DOHH2 (cell line): ENCODE measurements around the gene MED27.

Source experiments
- H3F3A ChIP-seq: fragments of 200-600 bp; sonication (generic), shearing (Covaris generic); 2 replicates; pipeline ENCODE4 v1.6.0; 2016; ENCODE audit warnings: antibody characterized with exemption, mild to moderate bottlenecking; ENCODE audit not compliant: control insufficient read depth, insufficient read depth
- H3K27ac ChIP-seq: fragments of 200-600 bp; sonication (generic); 2 replicates; pipeline ENCODE4 v1.5.1; 2014; ENCODE audit warnings: low read depth, mild to moderate bottlenecking, low read length, moderate library complexity
- H3K27me3 ChIP-seq: fragments of 200-600 bp; sonication (generic); 2 replicates; pipeline ENCODE4 v1.6.1; 2014; ENCODE audit warnings: mild to moderate bottlenecking, low read length, mixed read lengths; ENCODE audit not compliant: control insufficient read depth
- H3K36me3 ChIP-seq: fragments of 200-600 bp; sonication (generic); 2 replicates; pipeline ENCODE4 v1.6.1; 2014; ENCODE audit warnings: mild to moderate bottlenecking, low read length, moderate library complexity, mixed read lengths; ENCODE audit not compliant: control insufficient read depth
- H3K4me1 ChIP-seq: fragments of 200-600 bp; sonication (generic); 2 replicates; pipeline ENCODE4 v1.6.1; 2014; ENCODE audit warnings: mild to moderate bottlenecking, low read length, mixed read lengths; ENCODE audit not compliant: control insufficient read depth
- H3K4me2 ChIP-seq: fragments of 200-600 bp; sonication (generic); 2 replicates; pipeline ENCODE4 v1.6.0; 2014; ENCODE audit warnings: mild to moderate bottlenecking, low read length, moderate library complexity
- H3K4me3 ChIP-seq: fragments of 200-600 bp; sonication (generic); 2 replicates; pipeline ENCODE4 v1.5.1; 2014; ENCODE audit warnings: mild to moderate bottlenecking, low read length, mixed read lengths
- H3K79me2 ChIP-seq: fragments of 200-600 bp; sonication (generic); 2 replicates; pipeline ENCODE4 v1.6.1; 2014; ENCODE audit warnings: mild to moderate bottlenecking, low read length, mixed read lengths; ENCODE audit not compliant: control insufficient read depth
- H3K9me2 ChIP-seq: fragments of 200-600 bp; sonication (generic); replicated peaks from 2 replicates; pipeline ENCODE4 v1.6.1; 2014; ENCODE audit warnings: mild to moderate bottlenecking, low read length, mixed read lengths; ENCODE audit not compliant: control insufficient read depth
- H3K9me3 ChIP-seq: fragments of 200-600 bp; sonication (generic); 2 replicates; pipeline ENCODE4 v1.6.1; 2014; ENCODE audit warnings: antibody characterized with exemption, low read length, mixed read lengths; ENCODE audit not compliant: control insufficient read depth, insufficient read depth
- H4K20me1 ChIP-seq: fragments of 200-600 bp; sonication (generic); 2 replicates; pipeline ENCODE4 v1.6.0; 2014; ENCODE audit warnings: low read depth, mild to moderate bottlenecking, antibody characterized with exemption, low read length, moderate library complexity; ENCODE audit not compliant: control insufficient read depth, insufficient read depth
- EZH2phosphoT487 ChIP-seq: fragments of 200-600 bp; sonication (generic); IDR thresholded peaks from 2 replicates; pipeline ENCODE4 v1.6.1; 2017; ENCODE audit warnings: borderline replicate concordance, mild to moderate bottlenecking, antibody characterized with exemption, low read length, moderate library complexity, mixed read lengths
- TF ChIP-seq, protein P1 (sequence below): fragments of 200-600 bp; sonication (generic); IDR thresholded peaks from one replicate; pipeline ENCODE4 v1.5.1; 2014; ENCODE audit warnings: antibody characterized with exemption, mild to moderate bottlenecking, low read depth, low read length; ENCODE audit not compliant: poor library complexity, severe bottlenecking

The MED27 gene

DNA sequence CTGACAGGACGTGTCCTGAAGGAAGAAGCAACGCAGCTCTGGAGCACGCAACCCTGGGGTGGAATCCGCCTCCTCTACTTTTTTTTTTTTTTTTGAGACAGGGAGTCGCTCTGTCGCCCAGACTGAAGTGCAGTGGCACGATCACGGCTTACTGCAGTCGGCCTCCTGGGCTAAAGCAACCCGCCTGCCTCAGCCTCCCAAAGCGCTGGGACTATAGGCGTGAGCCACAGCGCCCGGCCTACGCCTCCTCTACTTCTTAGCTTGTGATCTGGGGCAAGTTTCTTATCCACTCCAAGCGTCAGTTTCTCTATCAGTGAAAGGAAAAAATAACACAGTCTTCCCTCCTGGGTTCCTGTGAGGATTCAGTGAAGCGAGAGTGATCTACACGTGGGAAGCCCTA lies 243.6 kb downstream of the MED27 start:
- TF ChIP-seq, protein P1, sequence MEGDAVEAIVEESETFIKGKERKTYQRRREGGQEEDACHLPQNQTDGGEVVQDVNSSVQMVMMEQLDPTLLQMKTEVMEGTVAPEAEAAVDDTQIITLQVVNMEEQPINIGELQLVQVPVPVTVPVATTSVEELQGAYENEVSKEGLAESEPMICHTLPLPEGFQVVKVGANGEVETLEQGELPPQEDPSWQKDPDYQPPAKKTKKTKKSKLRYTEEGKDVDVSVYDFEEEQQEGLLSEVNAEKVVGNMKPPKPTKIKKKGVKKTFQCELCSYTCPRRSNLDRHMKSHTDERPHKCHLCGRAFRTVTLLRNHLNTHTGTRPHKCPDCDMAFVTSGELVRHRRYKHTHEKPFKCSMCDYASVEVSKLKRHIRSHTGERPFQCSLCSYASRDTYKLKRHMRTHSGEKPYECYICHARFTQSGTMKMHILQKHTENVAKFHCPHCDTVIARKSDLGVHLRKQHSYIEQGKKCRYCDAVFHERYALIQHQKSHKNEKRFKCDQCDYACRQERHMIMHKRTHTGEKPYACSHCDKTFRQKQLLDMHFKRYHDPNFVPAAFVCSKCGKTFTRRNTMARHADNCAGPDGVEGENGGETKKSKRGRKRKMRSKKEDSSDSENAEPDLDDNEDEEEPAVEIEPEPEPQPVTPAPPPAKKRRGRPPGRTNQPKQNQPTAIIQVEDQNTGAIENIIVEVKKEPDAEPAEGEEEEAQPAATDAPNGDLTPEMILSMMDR: no peak
- TF ChIP-seq EZH2phosphoT487: no peak

DNA sequence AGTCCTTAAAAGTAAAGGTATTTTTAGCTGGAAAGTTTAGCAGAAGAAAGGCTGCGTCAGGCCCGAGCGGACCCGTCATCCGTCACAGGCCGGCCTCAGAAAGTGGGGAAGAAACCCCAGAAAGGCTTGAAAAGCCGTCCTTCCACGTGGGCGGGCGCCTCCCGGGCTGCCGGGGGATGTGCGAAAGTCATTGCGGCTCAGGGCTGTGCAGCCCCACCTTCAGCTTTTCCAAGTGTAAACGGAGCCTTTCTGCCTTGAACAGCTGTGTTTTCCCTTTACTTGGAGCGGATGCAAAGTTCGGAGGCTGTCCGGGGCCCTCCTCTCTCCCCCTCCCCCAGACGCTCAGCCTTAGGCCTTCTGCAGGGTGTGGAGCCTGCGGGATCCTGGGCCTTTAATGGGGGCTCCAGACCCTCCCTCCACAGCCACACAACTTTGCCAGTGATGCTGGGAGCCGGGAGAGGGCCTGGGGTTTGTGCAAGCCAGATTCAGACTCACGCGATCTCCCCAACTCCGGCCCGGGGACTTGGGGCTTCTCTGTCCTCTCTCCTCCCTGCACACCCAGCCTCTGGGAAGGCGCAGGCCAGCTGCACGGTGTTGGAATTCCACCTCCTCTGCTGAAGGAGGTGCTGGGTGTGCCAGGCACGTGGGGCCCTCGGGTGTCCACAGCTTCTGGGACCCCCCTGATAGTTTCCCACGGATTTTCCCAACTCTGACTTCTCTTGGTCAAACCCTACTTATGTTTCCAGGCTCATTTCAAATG lies 244.3 kb downstream of the MED27 start:
- Histone ChIP-seq H3K36me3 (no peaks in the 10 kb centered on the region), H3F3A (no peaks in the 10 kb centered on the region), H3K4me1 (no peaks in the 10 kb centered on the region), H3K9me3 (no peaks in the 10 kb centered on the region), H3K4me3 (no peak overlapping the region), H4K20me1 (no peaks in the 10 kb centered on the region), H3K79me2 (no peaks in the 10 kb centered on the region), H3K4me2 (no peak overlapping the region), H3K9me2 (no peaks in the 10 kb centered on the region), H3K27ac (no peak overlapping the region), H3K27me3 (no peaks in the 10 kb centered on the region; the same call in 1 of the 2 replicates)
- no peak for TF ChIP-seq EZH2phosphoT487
- TF ChIP-seq, protein P1: no peak

More for the DNA sequence above, 243.6 kb downstream of the MED27 start:
- no peaks in the 10 kb centered on the region for H3F3A ChIP-seq
- no peaks in the 10 kb centered on the region for H3K9me3 ChIP-seq
- H3K27me3 ChIP-seq: no peaks in the 10 kb centered on the region; the same call in 1 of the 2 replicates
- no peak overlapping the region for H3K27ac ChIP-seq
- no peak overlapping the region for H3K4me2 ChIP-seq
- no peaks in the 10 kb centered on the region for H3K36me3 ChIP-seq
- no peaks in the 10 kb centered on the region for H3K9me2 ChIP-seq
- no peak overlapping the region for H3K4me3 ChIP-seq
- H3K4me1 ChIP-seq: no peaks in the 10 kb centered on the region
- H3K79me2 ChIP-seq: no peaks in the 10 kb centered on the region
- no peaks in the 10 kb centered on the region for H4K20me1 ChIP-seq

DNA sequence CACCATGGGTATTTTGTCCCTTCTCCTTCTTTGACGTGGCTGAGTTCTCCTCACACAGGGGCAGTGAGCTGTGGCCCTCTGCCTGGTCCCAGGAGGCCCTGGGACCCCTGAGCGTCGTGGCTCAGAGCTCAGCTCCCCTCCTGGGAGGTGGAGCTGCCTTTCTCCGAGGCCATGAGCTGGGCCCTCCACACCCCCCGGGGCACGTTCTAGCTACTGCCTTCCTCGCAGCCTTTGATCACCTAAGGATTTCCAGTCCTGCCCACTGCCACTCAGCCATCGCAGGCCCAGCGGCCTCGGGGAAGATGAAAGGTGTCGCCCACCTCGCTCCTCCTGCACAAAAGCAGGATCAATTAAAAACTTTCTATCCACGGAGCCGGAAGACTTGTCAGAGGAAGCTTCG lies 244.9 kb downstream of the MED27 start:
- H4K20me1 ChIP-seq: no peaks in the 10 kb centered on the region
- H3K36me3 ChIP-seq: no peaks in the 10 kb centered on the region
- no peaks in the 10 kb centered on the region for H3K79me2 ChIP-seq
- no peak overlapping the region for H3K4me3 ChIP-seq
- H3K4me1 ChIP-seq: no peaks in the 10 kb centered on the region
- no peak for TF ChIP-seq EZH2phosphoT487
- TF ChIP-seq, protein P1: no peak
- H3K27me3 ChIP-seq: no peaks in the 10 kb centered on the region; the same call in 1 of the 2 replicates
- H3K4me2 ChIP-seq: no peak overlapping the region
- H3F3A ChIP-seq: no peaks in the 10 kb centered on the region
- no peaks in the 10 kb centered on the region for H3K9me3 ChIP-seq
- H3K27ac ChIP-seq: no peak overlapping the region
- no peaks in the 10 kb centered on the region for H3K9me2 ChIP-seq
